ENCODE data around the gene CLEC9A. TPM values are rescaled to one million over a fixed set of nuclear protein-coding genes. Genes with fewer than 3 reads are reported as not detected.

CLEC9A gene
- total and polyA plus RNA-seq, 4 donors: 0.03 to 0.14 TPM; not detected in 2

DNA sequence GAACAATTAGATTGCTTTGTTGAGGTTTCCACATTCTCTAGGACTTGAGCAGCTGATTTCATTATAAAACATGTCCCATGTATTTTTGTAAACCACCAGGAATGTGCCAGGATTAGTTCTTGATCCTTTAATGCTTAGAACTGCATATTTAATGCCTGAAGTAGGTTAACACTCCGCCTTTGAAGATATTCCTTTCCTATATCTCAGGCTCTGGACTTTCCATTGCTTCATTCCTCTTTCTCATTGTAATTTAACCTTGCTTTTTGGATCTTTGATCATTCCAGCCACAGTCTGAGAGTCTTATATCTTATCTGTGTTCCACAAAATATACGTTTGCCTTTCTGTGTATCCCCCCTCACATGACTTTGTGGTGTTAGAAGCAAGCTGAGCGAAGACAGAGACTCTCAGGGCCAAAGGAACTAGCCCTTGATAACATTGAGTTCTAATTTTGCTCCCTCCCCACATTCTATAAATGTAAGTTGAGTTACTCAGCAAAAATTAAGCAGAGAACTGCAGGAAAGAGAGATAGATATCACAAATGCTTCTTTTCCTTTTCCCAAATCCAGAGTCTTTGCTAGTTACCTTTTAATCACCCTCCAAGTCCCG, 29.2 kb upstream of the CLEC9A start:
- Histone ChIP-seq H3K4me3 (ENCODE audit: low read depth in 1 of 3, low read length in 3 of 3) (no peak overlapping the region), H3K36me3 (ENCODE audit: control insufficient read depth in 4 of 4, insufficient read depth in 3 of 4, low read depth in 1 of 4, low read length in 3 of 4) (no peaks in the 10 kb centered on the region), H3K27me3 (ENCODE audit: control insufficient read depth in 4 of 4, insufficient read depth in 4 of 4, low read length in 3 of 4) (no peaks in the 10 kb centered on the region), H3K9ac (ENCODE audit: low read depth in 1 of 2, low read length in 2 of 2) (no peak overlapping the region), H3K4me1 (ENCODE audit: control insufficient read depth in 4 of 4, insufficient read depth in 4 of 4, low read length in 3 of 4) (no peaks in the 10 kb centered on the region), H3K9me3 (ENCODE audit: control insufficient read depth in 4 of 4, low read length in 3 of 4) (peaks cover 0 to 2% (median 0%) of the 10 kb centered on the region in 4 donors), H3K27ac (ENCODE audit: low read depth in 1 of 2, low read length in 2 of 2) (no peak overlapping the region)
- TF ChIP-seq SP1 (IDR thresholded peaks at IDR 0.05): no peak
- TF ChIP-seq, protein P1, sequence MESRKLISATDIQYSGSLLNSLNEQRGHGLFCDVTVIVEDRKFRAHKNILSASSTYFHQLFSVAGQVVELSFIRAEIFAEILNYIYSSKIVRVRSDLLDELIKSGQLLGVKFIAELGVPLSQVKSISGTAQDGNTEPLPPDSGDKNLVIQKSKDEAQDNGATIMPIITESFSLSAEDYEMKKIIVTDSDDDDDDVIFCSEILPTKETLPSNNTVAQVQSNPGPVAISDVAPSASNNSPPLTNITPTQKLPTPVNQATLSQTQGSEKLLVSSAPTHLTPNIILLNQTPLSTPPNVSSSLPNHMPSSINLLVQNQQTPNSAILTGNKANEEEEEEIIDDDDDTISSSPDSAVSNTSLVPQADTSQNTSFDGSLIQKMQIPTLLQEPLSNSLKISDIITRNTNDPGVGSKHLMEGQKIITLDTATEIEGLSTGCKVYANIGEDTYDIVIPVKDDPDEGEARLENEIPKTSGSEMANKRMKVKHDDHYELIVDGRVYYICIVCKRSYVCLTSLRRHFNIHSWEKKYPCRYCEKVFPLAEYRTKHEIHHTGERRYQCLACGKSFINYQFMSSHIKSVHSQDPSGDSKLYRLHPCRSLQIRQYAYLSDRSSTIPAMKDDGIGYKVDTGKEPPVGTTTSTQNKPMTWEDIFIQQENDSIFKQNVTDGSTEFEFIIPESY (IDR thresholded peaks at IDR 0.05): no peak
- no peak for TF ChIP-seq FOXA2 (IDR thresholded peaks at IDR 0.05)
- TF ChIP-seq YY1 (IDR thresholded peaks at IDR 0.05): no peak
- TF ChIP-seq HNF4A (conservative IDR thresholded peaks at IDR 0.05): no peak
- no peak for TF ChIP-seq TAF1 (conservative IDR thresholded peaks at IDR 0.05)
- TF ChIP-seq JUND (IDR thresholded peaks at IDR 0.05): no peak
- TF ChIP-seq GABPA (IDR thresholded peaks at IDR 0.05 in 1 of 2, conservative IDR thresholded peaks at IDR 0.05 in 1 of 2): no peak
- no peak for TF ChIP-seq EGR1 (IDR thresholded peaks at IDR 0.05; ENCODE audit: low read depth in 2 of 2)
- TF ChIP-seq, protein P2, sequence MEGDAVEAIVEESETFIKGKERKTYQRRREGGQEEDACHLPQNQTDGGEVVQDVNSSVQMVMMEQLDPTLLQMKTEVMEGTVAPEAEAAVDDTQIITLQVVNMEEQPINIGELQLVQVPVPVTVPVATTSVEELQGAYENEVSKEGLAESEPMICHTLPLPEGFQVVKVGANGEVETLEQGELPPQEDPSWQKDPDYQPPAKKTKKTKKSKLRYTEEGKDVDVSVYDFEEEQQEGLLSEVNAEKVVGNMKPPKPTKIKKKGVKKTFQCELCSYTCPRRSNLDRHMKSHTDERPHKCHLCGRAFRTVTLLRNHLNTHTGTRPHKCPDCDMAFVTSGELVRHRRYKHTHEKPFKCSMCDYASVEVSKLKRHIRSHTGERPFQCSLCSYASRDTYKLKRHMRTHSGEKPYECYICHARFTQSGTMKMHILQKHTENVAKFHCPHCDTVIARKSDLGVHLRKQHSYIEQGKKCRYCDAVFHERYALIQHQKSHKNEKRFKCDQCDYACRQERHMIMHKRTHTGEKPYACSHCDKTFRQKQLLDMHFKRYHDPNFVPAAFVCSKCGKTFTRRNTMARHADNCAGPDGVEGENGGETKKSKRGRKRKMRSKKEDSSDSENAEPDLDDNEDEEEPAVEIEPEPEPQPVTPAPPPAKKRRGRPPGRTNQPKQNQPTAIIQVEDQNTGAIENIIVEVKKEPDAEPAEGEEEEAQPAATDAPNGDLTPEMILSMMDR (IDR thresholded peaks at IDR 0.05; ENCODE audit: low read depth, low read length, missing input control): no peak
- no peak for TF ChIP-seq HNF4G (IDR thresholded peaks at IDR 0.05)
- TF ChIP-seq RXRA (IDR thresholded peaks at IDR 0.05): no peak
- no peak for TF ChIP-seq FOXA1 (IDR thresholded peaks at IDR 0.05)
- TF ChIP-seq RAD21 (IDR thresholded peaks at IDR 0.05): no peak
- TF ChIP-seq, protein P3, sequence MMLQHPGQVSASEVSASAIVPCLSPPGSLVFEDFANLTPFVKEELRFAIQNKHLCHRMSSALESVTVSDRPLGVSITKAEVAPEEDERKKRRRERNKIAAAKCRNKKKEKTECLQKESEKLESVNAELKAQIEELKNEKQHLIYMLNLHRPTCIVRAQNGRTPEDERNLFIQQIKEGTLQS (IDR thresholded peaks at IDR 0.05): no peak
- TF ChIP-seq, protein P4, sequence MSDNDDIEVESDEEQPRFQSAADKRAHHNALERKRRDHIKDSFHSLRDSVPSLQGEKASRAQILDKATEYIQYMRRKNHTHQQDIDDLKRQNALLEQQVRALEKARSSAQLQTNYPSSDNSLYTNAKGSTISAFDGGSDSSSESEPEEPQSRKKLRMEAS (IDR thresholded peaks at IDR 0.05): no peak
- no peak for TF ChIP-seq NR2F2 (IDR thresholded peaks at IDR 0.05)
- no peak for TF ChIP-seq REST (IDR thresholded peaks at IDR 0.05)
- DNase-seq (ENCODE audit: low spot score): no peak
- 64% methylated on average over 4 of the region's 4 CpGs for WGBS
